ENCODE results near the gene STAC3. TPM values are rescaled to one million over a fixed set of nuclear protein-coding genes. Genes with fewer than 3 reads are reported as not detected.

Gene STAC3
- total RNA-seq, 1 experiment from 2014 or later: 2.5 TPM

GRCh38 chr12:57247041-57247440 lies 3.9 kb downstream of the STAC3 start:
- no peak overlapping the region for H3K27ac ChIP-seq (ENCODE audit: low read depth, low read length)
- H3K9me3 ChIP-seq (ENCODE audit: control insufficient read depth in 1 of 2, insufficient read depth in 1 of 2, low read depth in 1 of 2, low read length in 2 of 2): no peaks in the 10 kb centered on the region
- H4K20me1 ChIP-seq (ENCODE audit: insufficient read depth): no peaks in the 10 kb centered on the region
- no peak for TF ChIP-seq ZFX (IDR thresholded peaks at IDR 0.05)
- TF ChIP-seq SIN3A (IDR thresholded peaks at IDR 0.05; ENCODE audit: low read depth): no peak
- no peak for TF ChIP-seq ZNF274 (IDR thresholded peaks at IDR 0.05; ENCODE audit: low read depth, low read length)
- TF ChIP-seq JUND (IDR thresholded peaks at IDR 0.05): no peak
- no peak for TF ChIP-seq CTCF (IDR thresholded peaks at IDR 0.05 in 2 of 3, conservative IDR thresholded peaks at IDR 0.05 in 1 of 3; ENCODE audit: borderline replicate concordance in 1 of 3, insufficient read depth in 1 of 3, low read depth in 2 of 3, low read length in 2 of 3)
- no peak for TF ChIP-seq ELF1 (IDR thresholded peaks at IDR 0.05; ENCODE audit: borderline replicate concordance, low read depth)
- no peak for TF ChIP-seq EZH2 (IDR thresholded peaks at IDR 0.05)
- TF ChIP-seq RAD21 (IDR thresholded peaks at IDR 0.05; ENCODE audit: low read depth): no peak
- H3K79me2 ChIP-seq (ENCODE audit: insufficient read depth, low read length): no peaks in the 10 kb centered on the region
- ChIA-PET RAD21 (ENCODE audit: low non-redundant PET in 1 of 2, low total read pairs in 2 of 2, uncharacterized antibody in 2 of 2, unreplicated experiment in 2 of 2) (no interaction called here), POLR2A (no interaction called here), CTCF (interaction anchor here (0.8 kb wide), 1 partner anchor 212 kb away, joined by 4 read pairs; the partner anchor contains the start of gene GLI1)
- BruUV-seq (replicated peaks): no TSS peak
- no peak overlapping the region for H3K9ac ChIP-seq (ENCODE audit: low read length)
- H3K9me2 ChIP-seq (ENCODE audit: insufficient read depth): no peaks in the 10 kb centered on the region
- no peaks in the 10 kb centered on the region for H3K27me3 ChIP-seq (ENCODE audit: insufficient read depth, low read length)
- H3K36me3 ChIP-seq (ENCODE audit: control insufficient read depth in 1 of 2, insufficient read depth in 2 of 2, low read length in 2 of 2): no peaks in the 10 kb centered on the region
- H3K4me2 ChIP-seq (ENCODE audit: low read length): no peak overlapping the region
- H2AFZ ChIP-seq (ENCODE audit: low read depth, low read length, poor library complexity, severe bottlenecking): no peak overlapping the region
- ATAC-seq: no peak
- H3K4me1 ChIP-seq (ENCODE audit: control insufficient read depth in 1 of 2, insufficient read depth in 2 of 2, low read length in 2 of 2): peaks cover 22 to 40% of the 10 kb centered on the region in 2 experiments
- H3K4me3 ChIP-seq (replicated peaks in 1 of 2; ENCODE audit: low read depth in 1 of 2, low read length in 2 of 2): no peak overlapping the region
- intact Hi-C loops (cut with micrococcal nuclease): loop anchor here (10.0 kb wide), 1 partner anchor 122 kb away; the partner anchor contains the start of gene LRP1
- no peak for DNase-seq (ENCODE audit: low read depth, low spot score)

DNA sequence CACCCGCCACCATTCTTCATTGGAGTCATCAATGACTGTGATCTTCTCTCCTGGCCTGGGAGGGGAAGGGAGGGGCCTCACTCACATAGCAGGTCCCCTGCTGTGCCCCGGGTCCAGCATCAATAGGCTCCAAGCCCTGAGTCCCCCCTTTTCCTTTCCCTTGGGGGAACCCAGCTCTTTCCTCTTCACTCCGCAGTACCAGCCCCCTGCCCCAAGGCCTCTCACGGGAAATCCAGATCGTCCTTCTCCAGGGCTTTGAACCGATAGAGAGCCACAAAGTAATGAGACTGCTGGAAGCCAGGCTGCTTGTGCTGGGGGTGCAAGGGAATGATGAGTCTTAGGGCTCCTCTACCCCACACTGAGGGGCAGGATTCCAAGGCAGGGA lies 6.7 kb downstream of the STAC3 start:
- Histone ChIP-seq H3K4me3 (replicated peaks in 1 of 2; ENCODE audit: low read depth in 1 of 2, low read length in 2 of 2) (no peak overlapping the region; a peak in 1 of 4 replicates), H3K36me3 (ENCODE audit: control insufficient read depth in 1 of 2, insufficient read depth in 2 of 2, low read length in 2 of 2) (no peaks in the 10 kb centered on the region), H3K27me3 (ENCODE audit: insufficient read depth, low read length) (peaks cover 4% of the 10 kb centered on the region; the same call in 1 of the 2 replicates), H3K9ac (ENCODE audit: low read length) (no peak overlapping the region), H3K4me2 (ENCODE audit: low read length) (peak overlapping the region; percentile 95), H4K20me1 (ENCODE audit: insufficient read depth) (no peaks in the 10 kb centered on the region), H3K27ac (ENCODE audit: low read depth, low read length) (peak overlapping the region; percentile 40), H3K79me2 (ENCODE audit: insufficient read depth, low read length) (no peaks in the 10 kb centered on the region), H3K4me1 (ENCODE audit: control insufficient read depth in 1 of 2, insufficient read depth in 2 of 2, low read length in 2 of 2) (peaks cover 41 to 59% of the 10 kb centered on the region in 2 experiments), H3K9me3 (ENCODE audit: control insufficient read depth in 1 of 2, insufficient read depth in 1 of 2, low read depth in 1 of 2, low read length in 2 of 2) (no peaks in the 10 kb centered on the region), H2AFZ (ENCODE audit: low read depth, low read length, poor library complexity, severe bottlenecking) (no peak overlapping the region), H3K9me2 (ENCODE audit: insufficient read depth) (no peaks in the 10 kb centered on the region)
- no peak for ATAC-seq
- DNase-seq (ENCODE audit: low read depth, low spot score): no peak
- ChIA-PET POLR2A (no interaction called here), CTCF (interaction anchor here (1.6 to 4.6 kb wide), 3 partner anchors 14 to 30 kb away, joined by 6 to 103 read pairs (median 64); partner anchors contain the start of gene SHMT2), RAD21 (ENCODE audit: low non-redundant PET in 1 of 2, low total read pairs in 2 of 2, uncharacterized antibody in 2 of 2, unreplicated experiment in 2 of 2) (interaction anchor here in 1 of 2 experiments (1.5 kb wide), 1 partner anchor 30 kb away, joined by 3 read pairs; no protein-coding TSS in a partner anchor)
- no TSS peak for BruUV-seq (replicated peaks)
- intact Hi-C loops (cut with micrococcal nuclease): loop anchor here (10.0 kb wide), 1 partner anchor 120 kb away; the partner anchor contains the start of gene LRP1
- TF ChIP-seq CBX3 (IDR thresholded peaks at IDR 0.05; ENCODE audit: low read depth): no peak
- no peak for TF ChIP-seq YY1 (IDR thresholded peaks at IDR 0.05; ENCODE audit: extremely low read depth, insufficient replicate concordance, low read depth, low read length)
- no peak for TF ChIP-seq ZFX (IDR thresholded peaks at IDR 0.05)
- no peak for TF ChIP-seq ELF1 (IDR thresholded peaks at IDR 0.05; ENCODE audit: borderline replicate concordance, low read depth)
- TF ChIP-seq ZNF274 (IDR thresholded peaks at IDR 0.05; ENCODE audit: low read depth, low read length): no peak
- TF ChIP-seq EGR1 (IDR thresholded peaks at IDR 0.05; ENCODE audit: low read depth): no peak
- no peak for TF ChIP-seq CTCF (IDR thresholded peaks at IDR 0.05 in 2 of 3, conservative IDR thresholded peaks at IDR 0.05 in 1 of 3; ENCODE audit: borderline replicate concordance in 1 of 3, insufficient read depth in 1 of 3, low read depth in 2 of 3, low read length in 2 of 3)
